HG03571 (cell line): ENCODE results near the gene AIG1.
"Not testable (repeated sequence)": the region's sequence is repeated elsewhere in the genome, so short reads cannot be mapped to it uniquely, and the experiment has no call there.

Experiments
- ATAC-seq: cut with Tn5 transposase; IDR thresholded peaks from one replicate; pipeline ENCODE4 v1.9.1; 2021; ENCODE audit not compliant: unreplicated experiment

The AIG1 gene

DNA sequence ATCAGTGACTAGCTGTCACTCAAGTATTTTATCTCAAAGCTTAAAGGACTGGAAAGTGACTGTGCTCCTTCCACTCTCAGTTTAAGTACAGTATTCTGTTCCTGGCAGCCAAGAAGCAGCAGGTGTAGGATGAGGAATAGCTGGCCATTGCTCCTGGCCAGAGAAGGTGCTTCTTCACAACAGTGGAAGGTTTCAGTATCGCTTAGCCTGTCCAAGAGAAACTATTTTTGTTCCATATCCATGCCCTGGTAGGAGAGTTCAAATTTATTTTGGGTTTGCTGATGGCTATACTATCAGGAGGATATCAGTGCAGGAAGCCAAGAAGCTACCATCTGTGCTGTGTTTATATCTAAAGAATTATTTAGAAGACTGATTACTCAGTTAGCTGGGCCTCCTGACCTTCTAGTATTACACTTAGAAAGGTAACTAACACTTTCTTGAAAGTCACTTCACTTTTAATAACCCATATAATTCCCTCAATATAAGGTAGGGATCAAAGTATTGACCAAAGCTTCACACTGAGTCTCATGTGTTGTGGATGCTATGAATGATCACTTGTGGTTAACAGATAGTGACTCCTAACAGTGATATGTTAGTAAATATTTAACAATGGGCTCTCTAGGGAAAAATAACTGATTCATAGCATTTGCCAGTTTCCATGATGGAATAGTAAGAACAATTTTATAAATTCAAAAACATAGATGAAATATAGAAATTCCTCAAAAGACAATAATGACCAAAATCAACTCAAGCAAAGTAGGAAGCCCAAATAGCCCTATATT is 99.9 kb downstream of the AIG1 start:
- no peak for ATAC-seq

DNA sequence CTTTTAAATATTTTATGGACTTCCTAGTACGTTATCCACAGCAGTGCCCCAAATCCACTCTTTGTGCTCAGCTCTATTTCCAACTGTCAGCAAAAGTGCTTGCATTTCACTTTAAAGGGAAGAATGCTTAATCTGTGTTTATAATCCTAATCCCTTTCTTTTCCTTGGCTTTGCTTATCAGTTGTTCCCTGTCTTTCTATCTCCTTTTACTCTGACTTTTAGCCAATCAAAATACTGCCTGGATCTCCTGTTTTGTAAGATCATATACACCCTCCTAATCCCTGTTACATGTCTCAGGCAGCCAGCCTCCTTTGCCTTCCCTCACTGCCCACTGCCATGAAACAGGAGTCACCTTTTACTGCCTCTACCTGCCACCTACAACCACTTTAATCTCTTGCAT is 102.9 kb downstream of the AIG1 start:
- no peak for ATAC-seq

DNA sequence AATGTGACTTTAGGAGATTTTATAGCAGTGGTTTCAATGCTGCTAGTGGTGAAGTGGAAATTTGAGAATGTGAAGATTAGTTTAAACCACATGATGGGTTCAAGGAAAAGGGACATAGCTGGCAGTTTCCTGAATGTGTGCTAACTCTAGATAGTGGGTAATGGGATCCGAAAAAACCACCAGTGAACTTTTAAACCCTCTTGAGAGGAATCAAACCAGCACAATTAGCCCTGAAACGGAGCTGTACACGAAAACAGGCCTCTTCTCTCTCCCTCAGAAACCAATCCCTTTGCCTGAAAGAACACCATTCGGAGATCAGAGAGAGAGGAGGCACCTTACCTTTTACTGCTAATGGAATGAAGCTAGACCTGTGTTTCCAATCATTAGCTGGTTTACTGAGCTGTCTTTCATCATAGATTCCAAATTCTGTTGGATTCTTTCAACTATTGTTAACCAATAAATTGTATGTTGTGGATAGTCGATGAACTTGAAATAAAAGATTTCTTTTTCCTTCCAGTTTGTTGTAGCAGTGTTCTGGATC is 103.9 kb downstream of the AIG1 start:
- ATAC-seq = no peak

DNA sequence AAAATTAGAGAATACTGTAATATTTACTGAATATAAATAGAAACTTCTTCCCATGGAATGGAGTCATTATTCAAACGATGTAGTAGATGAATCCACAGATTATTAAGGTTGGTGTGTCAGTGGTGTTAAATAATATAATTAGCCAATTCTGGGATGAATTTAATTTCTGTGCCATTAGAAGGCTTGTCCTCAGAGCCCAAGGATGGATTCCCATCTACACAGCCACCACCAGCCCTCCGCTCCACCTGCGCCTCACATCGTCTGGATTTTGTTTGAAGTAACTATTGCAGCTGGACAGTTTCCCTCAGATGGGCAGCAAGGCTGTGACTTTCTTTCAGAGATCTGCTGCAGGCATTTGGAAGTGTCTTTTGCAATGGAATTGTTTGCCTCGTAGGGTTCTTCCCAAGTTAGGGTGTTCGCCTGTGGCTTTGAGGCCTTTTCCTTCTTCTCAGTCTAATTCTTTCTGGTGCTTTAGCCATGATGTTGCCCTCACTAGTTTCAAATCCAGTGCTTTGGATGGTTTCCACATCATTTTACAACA is 104.7 kb downstream of the AIG1 start:
- ATAC-seq = no peak

DNA sequence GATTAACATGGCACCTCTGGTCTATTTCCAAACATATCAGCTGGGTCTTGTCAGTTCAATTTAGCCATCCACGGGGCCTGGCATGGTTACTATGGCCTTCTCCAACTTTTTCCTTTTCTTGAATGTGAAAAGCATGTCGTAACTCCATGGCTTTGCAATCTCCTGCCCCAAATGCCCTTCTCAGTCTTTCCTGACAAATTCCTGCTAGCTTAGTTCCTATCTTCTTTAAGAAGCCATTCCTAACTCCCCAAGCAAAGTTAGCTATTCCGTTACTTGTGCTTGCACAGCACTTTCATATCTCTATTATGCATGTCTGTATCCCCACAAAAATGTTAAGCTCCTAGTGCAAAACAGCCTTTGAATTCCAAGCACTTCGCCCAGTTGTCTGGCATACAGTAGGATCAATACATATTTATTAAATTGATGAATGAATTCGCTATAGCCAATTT is 105.6 kb downstream of the AIG1 start:
- ATAC-seq = no peak

DNA sequence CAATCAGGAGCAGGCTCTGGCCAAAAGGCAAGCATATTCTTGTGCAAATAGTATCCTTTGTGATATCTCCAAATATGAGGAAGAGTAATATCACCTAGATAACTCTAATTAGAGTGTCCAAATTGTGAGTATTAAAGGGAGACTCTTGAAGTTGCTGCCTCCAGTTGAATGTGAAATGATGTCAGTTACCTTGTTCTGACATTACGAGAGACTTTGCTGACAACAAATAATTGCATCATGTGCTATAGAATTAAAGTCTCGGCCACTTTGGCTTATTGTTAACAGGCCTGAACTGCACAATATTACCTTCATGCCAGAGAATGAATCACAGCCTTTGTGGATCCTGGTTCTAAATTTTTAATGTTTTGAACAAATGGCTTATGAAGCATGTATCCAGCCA is 106.5 kb downstream of the AIG1 start:
- ATAC-seq = no peak

DNA sequence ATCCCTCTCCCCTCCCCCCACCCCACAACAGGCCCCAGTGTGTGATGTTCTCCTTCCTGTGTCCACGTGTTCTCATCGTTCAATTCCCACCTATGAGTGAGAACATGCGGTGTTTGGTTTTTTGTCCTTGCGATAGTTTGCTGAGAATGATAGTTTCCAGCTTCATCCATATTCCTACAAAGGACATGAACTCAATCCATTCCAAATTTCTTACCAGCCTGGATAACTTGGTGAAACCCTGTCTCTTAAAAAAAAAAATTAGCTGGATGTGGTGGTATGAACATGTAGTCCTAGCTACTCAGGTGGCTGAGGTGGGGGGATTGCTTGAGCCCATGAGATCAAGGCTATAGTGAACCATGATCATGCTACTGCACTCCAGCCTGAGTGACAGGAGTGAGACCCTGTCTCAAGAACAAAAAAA is 107.7 kb downstream of the AIG1 start:
- ATAC-seq = not testable (repeated sequence)

DNA sequence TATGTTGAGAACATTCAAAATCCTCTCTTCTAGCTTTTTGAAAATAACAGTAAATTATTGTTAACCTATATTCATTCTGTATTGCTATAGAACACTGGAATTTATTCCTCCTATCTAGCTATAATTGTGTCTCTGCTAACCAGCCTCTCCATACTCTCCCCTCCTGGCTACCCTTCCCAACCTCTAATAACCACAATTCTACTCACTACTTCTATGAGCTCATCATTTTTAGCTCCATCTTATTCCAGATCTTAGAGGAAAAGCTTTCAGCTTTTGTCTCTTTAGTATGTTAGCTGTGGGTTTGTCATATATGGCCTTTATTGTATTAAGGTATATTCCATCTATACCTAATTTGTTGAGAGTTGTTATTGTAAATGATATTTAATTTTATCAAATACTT is 108.8 kb downstream of the AIG1 start:
- ATAC-seq = no peak

DNA sequence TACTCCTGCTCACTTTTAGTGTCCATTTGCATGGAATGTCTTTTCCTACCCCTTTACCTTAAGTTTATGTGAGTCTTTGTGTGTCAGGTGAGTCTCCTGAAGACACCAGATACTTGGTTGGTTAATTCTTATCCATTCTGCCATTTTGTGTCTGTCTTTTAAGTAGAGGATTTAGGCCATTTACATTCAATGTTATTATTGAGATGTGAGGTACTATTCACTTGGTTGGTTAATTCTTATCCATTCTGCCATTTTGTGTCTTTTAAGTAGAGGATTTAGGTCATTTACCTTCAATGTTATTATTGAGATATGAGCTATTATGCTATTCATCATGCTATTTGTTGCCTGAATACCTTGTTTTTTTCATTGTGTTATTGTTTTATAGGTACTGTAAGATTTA is 113.8 kb downstream of the AIG1 start:
- no peak for ATAC-seq

DNA sequence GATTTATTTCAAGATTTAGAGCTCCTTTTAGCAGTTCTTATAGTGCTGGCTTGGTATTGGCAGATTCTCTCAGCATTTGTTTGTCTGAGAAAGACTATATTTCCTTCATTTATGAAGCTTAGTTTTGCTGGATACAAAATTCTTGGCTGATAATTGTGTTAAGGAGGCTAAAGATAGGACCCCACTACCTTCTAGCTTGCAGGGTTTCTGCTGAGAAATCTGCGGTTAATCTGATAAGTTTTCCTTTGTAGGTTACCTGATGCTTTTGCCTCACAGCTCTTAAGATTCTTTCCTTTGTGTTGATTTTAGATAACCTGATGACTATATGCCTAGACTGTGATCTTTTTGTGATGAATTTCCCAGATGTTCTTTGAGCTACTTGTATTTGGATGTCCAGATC is 114.3 kb downstream of the AIG1 start:
- ATAC-seq = no peak

DNA sequence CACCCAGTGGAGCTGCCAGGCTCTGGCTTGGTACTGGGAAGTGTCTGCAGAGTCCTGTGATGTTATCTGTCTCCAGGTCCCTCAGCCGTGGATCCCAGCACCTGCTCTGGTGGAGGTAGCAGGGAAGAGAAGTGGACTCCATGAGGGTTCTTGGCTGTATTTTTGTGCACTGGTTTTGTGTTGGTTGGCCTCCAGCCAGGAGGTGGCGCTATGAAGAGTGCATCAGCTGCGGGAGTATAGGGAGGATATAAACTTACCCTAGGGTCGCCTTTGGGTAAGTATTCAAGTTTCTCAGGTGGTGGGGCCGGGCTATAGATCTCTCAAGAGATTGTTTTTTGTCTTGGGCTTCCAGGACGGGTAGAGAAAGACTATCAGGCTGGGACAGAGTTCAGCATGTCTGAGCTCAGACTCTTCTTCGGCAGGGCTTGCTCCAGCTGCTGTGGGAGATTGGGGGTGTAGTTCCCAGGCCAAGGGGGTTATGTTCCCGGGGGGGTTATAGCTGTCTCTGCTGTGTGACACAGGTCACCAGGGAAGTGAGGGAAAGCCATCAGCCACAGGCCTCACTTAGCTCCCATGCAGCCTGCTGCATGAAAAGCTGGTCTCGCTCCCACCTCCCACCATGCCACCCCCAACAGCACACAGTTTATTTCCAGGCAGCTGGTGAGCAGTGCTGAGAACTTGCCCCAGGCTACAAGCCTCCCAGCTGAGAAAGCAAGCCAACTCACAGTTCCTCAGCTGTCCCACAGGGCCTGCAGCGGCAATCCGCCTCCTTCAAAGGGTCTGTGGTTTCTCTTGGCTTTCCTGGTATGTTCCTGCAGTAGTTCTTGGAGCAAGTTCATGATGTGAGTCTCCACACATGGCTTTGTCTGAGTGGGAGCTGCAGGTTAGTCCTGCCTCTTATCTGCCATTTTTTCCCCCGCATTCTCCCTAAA is 115.7 kb downstream of the AIG1 start:
- no peak for ATAC-seq

DNA sequence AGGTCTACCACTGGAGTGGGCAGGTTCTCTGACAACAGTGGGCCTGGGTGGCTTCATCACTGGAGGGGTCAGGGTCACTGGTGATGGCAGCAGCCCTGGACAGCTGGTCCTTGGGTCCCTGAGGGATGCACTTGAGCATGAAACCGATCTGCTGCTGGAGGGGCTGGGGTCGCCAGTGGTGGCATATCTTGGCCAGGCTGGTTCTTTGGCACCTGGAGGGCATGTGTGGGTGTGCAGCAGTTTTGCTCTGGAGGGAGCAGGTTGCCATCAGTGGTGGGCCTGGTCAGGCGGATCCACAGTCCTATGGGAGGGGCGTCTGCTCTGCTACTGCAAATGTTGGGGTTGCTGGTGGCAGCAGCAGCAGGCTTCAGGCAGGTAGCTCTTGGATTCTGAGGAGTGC is 117.0 kb downstream of the AIG1 start:
- no peak for ATAC-seq

DNA sequence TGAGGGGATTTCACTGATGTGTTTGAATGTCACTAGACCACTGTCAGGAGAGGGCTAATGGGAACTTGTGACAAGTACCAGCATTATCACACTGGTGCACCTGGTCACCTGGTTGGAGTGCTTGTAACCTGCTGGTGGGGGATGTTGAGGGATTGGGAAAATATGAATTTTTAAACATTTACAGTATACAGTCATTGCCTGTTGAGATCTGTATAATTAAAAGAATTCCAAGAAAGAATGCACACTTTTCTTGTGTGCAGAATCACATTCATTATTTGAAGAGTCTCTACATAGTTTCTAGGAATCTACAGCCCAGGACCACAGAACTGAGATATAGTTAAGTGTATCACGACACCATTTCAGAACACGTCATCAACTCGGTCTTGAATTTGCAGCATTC is 118.4 kb downstream of the AIG1 start:
- ATAC-seq = no peak

DNA sequence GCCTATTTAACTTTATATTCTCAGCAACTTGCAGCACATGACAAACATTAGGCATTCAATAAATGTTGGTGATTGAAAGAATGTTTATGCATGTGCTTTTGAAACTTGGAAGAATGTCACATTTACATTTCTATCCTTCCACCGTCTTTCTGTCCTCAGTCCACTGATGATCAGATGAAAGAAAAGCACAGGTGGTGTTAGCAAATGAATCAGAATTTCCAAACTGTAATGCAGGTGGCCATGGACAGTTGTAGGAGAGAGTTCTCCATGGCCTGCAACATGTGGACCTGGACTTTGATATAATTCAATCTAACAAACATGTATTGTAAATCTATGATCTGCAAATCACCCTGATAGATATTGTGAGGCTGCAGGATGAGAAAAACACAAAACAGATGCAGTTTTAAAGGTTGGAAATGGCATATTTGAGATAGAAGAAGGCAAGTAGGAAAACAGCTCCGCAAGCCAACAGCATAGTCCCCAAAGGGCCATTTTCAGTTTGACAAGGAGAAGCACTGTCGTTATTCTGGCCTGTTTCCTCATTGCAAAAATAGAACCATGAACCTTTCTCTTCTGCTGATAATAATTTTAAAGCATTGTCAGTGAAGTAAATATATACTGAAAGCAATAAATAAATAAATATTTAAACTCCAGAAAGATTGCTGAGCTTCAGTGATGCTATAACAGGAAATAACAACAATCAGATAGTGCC is 119.4 kb downstream of the AIG1 start:
- no peak for ATAC-seq

DNA sequence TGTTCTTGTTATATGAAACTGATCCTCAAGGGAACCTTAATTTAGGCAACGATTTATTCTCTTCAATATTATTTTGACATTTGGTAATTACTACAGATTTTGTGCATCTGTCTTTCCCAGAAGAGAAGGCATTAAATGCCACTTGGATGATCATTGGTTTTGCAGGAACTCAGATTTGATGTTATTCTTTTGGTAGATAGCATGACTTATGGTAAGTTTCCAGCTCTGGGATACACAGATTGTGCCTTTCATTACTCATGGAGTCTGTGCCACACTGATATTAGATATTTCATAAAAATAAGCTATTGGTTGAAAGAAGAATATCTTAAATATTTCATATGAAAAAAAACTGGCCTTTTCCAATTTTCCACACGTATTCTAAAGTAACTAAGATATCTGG is 120.1 kb downstream of the AIG1 start:
- ATAC-seq = no peak

DNA sequence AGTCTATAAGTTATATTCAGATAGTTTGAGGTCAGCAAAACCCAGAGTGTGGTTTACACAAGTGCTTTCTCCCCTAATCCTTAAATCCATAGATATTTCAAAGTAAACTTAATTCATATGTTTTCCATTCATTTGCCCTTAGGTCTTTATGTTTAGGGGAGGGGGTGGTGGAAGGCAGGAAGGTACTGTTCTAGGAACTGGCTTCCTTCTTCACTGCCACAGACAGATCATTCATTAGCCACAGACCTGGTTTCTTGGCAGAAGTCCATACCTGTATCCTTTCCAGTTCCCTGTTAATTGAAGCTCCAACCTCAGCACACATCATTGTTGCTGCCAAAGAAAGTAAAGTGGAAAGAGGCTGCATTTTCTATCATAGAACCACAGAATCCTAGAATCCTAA is 123.0 kb downstream of the AIG1 start:
- ATAC-seq = no peak

DNA sequence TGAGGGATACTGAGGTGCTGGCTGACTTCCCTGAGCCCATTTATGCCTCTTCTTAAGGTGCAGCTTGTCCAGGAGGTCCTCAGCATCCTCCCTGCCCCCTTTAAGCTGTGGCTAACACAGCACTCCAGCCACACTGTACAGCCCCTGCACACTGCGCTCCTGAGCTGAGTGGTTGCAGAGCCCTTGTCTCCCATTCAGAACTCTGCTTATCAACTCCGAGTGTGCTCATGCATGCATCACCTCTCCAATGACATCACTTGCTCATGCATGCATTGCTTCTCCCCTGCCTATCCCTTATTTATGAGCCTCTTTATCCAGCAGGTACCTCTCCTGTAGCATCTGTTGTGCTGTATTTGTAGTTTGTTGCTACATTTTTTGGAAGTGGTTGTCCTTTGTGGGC is 124.6 kb downstream of the AIG1 start:
- no peak for ATAC-seq

DNA sequence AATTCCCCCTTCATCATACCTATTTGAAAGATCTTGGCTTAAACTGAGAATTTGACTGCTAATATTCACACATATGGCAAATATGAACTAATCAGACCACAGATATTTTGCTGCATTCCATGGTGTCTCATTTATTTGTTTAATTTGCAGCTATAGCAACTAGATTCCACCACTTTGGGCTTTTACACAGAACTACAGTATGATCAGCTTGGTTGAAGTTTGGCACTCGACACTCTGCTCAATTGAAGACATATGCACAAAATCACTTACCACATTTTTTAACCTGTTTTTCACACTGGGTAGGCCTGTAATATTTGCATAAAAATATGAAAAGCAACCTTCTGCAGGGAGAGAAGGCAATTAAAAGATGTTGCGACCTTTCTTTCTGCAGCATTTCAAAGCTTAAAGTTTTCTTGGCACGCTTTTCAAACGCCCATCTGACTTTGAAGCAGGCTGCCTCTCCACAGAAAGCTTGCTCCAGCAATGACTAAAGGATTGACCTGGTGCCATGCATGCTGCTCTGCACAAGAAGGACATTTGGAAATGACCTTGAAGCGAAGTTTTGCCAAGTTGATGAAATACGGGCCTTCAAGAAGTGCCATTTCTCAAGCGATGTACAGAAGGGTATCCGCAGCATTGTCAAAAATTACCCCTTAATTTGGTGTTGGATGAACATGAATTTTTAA is 126.7 kb downstream of the AIG1 start:
- ATAC-seq = no peak

DNA sequence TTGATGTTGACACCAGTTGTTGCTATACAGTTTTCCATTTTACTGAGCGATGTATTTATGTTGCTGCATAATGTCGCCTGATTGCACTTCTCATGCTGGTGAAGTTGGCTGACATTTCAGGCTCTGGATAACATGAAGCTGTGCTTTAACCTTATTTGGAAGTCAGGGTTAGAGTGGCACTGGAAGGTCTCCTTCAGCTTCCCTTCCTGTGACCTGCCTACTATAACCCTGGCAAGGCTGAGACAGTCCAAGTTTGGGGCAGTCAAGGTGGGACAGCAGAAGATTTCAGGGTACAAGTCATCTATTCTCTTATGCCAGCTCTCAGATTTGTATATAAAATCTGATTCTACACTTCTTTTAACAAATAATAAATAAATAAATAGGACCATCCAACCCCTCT is 127.6 kb downstream of the AIG1 start:
- no peak for ATAC-seq

DNA sequence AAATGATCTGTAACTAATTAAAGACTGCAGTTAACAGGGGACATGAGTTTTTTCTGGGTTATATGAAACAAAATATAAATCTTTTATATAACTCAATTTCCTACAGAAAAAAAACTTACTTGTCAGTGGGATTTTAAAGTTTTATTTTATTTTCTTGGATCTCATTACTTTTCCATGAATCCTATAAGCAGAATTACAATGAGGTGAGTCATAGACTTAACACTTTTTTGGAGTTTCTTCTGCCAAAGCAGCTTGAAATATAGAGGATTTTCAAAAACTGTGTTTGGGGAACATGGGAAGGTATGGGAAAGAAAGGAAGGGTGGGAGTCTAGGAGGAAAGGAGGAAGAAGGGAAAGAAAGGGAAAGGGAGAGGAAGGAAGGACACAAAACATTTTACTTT is 130.7 kb downstream of the AIG1 start:
- no peak for ATAC-seq
